Breast epithelium (tissue), 3 donors: ENCODE results near the gene TSPEAR.

Experiments
- CTCF ChIP-seq, 3 donors: fragments of 450-650 bp; IDR thresholded peaks; one replicate each; pipeline ENCODE4 v1.5.1; 2016 to 2017; ENCODE audit warnings: antibody characterized with exemption in 3 of 3, mild to moderate bottlenecking in 3 of 3, moderate library complexity in 3 of 3
- POLR2A ChIP-seq: fragments of 450-650 bp; IDR thresholded peaks from one replicate; pipeline ENCODE4 v1.6.1; 2016; ENCODE audit warnings: antibody characterized with exemption, mild to moderate bottlenecking, moderate library complexity
- POLR2AphosphoS5 ChIP-seq, 3 donors: sonication (generic); formaldehyde crosslinking; IDR thresholded peaks; one replicate each; pipeline ENCODE4 v1.6.1; 2017; ENCODE audit warnings: antibody characterized with exemption in 3 of 3

- no peak for TF ChIP-seq CTCF (IDR thresholded peaks at IDR 0.05)
- no peak for TF ChIP-seq POLR2A
- TF ChIP-seq POLR2AphosphoS5 (IDR thresholded peaks at IDR 0.05), result no peak
These were observed 131.6 kb downstream of the TSPEAR start for GRCh38 chr21:44579833-44580144.
